ENCODE measurements around the gene ZNF557.

Gene ZNF557

DNA sequence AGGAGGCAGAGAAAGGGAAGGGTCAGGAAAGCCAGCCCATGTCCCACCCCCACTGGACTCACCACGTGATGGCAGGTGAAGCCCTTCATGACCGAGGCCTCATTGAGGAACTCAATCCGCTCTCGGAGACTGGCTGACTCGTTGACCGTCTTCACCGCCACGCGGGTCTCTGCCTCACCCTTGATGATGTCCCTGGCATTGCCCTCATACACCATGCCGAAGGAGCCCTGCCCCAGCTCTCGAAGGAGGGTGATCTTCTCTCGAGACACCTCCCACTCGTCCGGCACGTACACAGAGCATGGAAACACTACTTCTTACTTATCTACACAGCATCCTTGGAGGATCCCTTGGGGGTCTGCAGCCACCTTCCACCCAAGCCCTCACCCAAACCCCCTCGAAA is 55.7 kb downstream of the ZNF557 start:
- no peak for DNase-seq (ENCODE audit: low read depth in 2 of 2)

DNA sequence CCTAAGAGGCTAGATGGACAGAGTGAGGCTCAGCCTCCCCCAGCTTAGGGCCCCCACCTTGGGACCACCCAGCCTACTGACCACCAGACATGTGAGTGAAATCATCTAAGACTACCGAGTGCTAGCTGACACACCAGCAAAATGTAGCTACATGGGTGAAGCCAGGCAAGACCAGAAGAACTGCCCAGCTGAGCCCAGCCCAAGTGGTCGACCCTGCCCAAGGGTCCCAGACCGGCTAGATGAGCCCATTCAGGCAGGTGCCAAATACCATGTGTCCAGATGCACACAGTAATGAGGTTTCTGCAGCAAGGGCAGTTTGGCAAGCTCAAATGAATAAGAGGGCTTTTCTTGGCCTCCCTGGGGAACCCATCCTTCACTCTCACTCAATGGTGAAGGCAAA is 56.6 kb downstream of the ZNF557 start:
- DNase-seq (ENCODE audit: low read depth in 2 of 2): no peak

DNA sequence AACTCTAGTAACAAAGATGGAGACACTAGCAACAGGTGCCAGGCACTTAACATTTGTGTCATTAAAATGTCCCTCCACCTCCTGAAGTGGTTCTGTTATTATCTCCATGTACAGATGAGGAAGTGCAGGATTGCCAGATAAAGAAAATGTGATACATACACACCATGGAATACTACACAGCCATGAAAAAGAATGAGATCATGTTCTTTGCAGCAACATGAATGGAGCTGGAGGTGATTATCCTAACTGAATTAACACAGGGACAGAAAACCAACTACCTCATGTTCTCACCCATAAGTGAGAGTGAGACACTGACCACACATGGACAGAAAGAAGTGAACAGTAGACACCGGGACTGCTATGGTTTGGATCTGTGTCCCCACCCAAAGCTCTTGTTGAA is 60.5 kb downstream of the ZNF557 start:
- no peak for DNase-seq (ENCODE audit: low read depth in 2 of 2)

DNA sequence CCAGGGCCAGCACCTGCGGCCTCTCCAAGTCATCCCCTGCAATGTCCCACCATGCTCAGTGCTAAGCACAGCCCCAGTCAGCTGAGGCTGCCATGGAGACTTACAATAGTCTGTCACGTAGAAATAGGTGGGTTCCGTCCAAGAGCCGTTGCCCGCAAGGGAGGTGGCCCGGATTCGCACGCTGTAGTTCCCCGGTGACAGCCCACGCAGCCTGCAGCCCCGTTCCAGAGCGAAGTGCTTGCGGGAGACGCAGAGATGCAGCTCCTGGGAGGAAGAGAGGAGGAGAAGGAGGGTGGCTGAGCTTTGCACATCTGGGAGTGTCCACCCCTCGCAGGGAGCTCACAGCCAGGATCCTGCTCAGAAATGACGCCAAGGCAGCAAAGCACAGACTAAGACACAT is 62.6 kb downstream of the ZNF557 start:
- DNase-seq (ENCODE audit: low read depth in 2 of 2): no peak

GRCh38 chr19:7137120-7137519 is 67.6 kb downstream of the ZNF557 start:
- DNase-seq (ENCODE audit: low read depth in 2 of 2): no peak

Measured in stimulated activated CD8-positive, alpha-beta memory T cell treated with anti-CD3 and anti-CD28 coated beads, Interleukin-2, amount 100 ng/mL, for 48 hours (primary cell).